ENCODE measurements around the gene USP20.

GRCh38 chr9:129902740-129903134, 67.5 kb downstream of the USP20 start:
- TF ChIP-seq CTCF (conservative IDR thresholded peaks at IDR 0.05): no peak
- no peak for TF ChIP-seq EZH2 (IDR thresholded peaks at IDR 0.05; ENCODE audit: low read depth)

All from PC-9 (cell line).